GM12872 (cell line): ENCODE data around the gene ABL1.

Experiments
- TF ChIP-seq, protein P1 (sequence below): IDR thresholded peaks from 3 replicates; pipeline ENCODE4 v1.5.1; 2011; ENCODE audit warnings: low read depth, mild to moderate bottlenecking, low read length, moderate library complexity; ENCODE audit not compliant: insufficient read depth

The ABL1 gene

DNA sequence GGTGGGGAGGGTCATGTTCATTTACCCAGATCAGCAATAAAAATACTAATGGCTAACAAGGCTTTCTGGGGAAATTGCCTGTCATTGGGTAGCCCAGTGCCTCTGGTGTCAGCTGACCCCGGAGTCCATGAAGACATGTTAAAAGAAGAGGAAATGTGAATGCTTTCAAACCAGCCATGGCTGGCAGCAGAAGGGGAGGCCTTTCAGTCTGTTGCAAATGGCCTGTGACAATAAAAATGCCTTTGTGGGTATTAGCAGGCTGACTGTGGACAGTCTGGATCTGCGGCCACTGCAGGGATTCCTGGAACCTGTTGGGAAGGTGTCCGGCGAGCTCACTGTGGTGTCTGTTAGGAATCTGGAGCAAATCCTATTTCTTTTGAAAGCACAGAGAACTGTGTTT, 7.5 kb downstream of the ABL1 start:
- TF ChIP-seq, protein P1, sequence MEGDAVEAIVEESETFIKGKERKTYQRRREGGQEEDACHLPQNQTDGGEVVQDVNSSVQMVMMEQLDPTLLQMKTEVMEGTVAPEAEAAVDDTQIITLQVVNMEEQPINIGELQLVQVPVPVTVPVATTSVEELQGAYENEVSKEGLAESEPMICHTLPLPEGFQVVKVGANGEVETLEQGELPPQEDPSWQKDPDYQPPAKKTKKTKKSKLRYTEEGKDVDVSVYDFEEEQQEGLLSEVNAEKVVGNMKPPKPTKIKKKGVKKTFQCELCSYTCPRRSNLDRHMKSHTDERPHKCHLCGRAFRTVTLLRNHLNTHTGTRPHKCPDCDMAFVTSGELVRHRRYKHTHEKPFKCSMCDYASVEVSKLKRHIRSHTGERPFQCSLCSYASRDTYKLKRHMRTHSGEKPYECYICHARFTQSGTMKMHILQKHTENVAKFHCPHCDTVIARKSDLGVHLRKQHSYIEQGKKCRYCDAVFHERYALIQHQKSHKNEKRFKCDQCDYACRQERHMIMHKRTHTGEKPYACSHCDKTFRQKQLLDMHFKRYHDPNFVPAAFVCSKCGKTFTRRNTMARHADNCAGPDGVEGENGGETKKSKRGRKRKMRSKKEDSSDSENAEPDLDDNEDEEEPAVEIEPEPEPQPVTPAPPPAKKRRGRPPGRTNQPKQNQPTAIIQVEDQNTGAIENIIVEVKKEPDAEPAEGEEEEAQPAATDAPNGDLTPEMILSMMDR = no peak

DNA sequence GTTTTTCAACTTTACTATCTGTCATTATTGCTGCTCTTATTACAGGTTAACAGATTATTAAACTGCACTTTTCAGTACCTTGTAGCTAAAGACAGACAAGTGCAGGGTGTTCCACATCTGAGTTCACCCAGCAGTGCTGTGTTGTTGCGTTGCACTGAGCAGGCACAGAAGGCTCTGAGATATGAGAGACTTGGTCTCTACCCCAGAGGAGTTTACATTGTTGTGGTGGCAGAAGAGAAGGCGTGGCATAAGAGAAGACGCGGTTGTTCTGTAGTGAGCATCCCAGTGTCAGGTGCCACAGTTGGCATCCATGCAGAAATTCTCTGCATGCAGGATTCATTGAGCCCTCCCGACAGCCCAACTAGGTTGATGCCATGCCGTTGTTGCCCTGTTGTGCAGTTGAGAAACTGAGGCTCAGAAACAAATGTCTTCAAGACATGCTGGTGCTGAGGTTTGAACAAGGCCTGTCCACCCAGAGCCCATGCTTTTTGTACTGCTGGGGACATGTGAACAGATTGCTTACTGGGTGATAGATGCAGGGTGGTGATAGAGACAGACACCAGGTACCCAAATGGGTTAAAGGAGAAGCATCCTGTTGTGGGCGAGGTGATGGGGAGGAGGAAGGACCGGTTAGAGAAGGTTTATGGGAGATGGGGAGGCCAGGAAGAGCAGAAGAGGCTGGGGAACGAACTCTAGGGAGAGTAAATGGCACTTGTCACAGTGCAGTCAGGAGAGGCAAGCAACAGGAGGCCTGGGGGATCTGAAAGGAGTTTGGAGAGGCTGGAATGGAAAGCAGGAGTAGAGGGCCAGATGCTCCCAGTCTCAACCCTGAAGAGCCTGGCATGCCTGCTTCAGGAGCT, 8.2 kb downstream of the ABL1 start:
- TF ChIP-seq, protein P1 = no peak

DNA sequence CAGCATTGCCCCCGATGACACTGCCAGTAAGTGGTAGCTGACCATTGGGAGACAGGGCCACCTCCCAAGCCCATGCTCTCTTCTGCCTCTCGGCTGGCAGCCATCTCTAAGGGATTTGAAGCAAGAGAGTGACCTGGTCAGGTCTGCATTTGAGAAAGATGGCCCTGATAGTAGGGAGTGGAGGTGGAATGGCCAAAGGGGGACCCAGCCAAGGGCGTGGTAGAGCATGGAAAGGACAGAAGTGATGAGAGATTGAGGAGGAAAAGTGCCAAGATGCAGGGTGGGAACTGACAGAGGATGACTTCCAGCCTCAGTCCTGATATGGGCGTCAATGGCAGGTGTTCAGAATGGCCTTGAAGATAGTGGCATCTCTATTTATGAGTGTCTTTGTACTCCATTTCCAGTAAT, 9.0 kb downstream of the ABL1 start:
- TF ChIP-seq, protein P1 = no peak

DNA sequence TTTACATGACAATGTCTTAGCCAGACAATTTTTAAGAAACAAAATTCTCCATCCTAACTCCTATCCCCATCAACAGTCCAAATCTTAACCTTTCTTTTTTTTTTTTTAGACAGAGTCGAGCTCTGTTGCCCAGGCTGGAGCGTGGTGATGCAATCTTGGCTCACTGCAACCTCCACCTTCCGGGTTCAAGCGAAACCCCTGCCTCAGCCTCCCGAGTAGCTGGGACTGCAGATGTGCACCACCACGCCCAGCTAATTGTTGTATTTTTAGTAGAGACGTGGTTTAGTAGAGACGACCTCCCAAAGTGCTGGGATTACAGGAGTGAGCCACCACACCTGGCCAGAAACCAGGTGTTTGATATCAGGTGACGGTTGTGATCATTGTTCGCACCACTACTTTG, 10.2 kb downstream of the ABL1 start:
- TF ChIP-seq, protein P1 = no peak

DNA sequence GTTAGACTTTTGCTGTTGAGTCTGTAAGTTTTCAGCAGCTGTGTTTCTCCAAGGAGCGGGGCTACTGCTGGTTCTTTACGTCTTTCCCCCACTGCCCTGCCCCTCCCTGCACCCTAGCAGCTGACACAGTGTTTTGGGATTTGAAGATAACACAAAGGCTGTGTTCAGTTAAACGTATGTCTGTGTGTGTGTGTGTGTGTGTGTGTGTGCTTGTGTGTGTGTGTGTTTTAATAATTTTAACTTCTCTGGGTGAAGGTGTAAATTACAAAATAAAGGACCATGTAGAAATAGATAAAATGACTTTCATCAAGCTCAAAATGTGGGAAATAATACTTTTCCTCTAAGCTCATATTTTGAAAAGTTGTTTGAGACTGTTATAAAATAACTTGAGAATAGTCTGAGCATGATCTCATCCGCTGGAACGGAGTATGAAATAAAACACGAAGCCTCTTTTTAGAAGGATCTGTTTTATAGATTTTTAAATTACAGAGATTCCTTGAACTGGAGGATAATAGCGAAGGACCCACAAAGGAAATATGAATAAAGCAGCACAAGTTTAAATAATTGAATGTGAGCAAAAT, 10.9 kb downstream of the ABL1 start:
- TF ChIP-seq, protein P1 = no peak

DNA sequence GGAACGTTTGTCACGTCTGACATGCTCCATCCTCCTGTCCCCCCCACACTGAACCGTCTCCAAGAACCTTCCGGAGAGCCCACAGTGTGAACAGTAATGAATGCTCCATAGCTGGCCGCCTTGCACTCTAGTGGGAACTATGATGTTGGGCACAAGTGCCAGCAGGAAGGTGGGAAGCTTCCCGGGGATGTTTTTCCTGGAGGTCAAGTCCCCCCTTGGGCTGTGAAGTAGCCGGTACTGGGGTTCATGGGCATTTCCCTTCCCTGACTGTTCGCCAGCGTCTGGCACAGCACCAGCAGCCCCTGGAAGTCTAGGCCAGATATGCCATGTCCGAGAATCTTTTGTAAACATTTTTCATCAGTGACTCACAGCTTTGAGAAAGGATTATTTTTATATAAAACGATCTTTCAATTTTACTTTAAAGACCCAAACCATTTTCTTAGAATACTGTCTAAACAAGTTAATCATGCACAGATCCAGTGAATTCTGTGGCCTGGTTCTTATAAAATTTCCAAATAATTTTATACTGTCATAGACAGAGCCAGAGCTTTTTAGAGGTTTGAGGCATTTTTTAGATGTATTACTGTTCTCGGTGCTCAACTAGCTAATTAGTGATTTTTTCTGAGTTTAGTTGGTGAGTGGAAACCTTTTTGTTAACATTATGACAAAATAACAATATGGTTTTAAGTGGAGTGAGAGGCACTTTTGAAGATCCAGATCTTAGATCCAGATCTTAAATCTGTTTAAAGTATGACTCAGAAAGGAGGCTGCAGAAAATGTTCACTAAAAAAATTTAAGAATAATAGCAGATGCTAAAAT, 11.6 kb downstream of the ABL1 start:
- TF ChIP-seq, protein P1 = no peak
